Activated CD8-positive, alpha-beta T cell treated with anti-CD3 and anti-CD28 coated beads for 36 hours (primary cell): ENCODE data around the gene VPREB3. TPM values are rescaled to one million over a fixed set of nuclear protein-coding genes. Genes with fewer than 3 reads are reported as not detected.

Experiments used
- ATAC-seq: fragments of 200-7000 bp; cut with Tn5 transposase; one replicate; pipeline ENCODE4 v1.10.0; 2021; ENCODE audit warnings: mild to moderate bottlenecking, moderate library complexity
- CTCF ChIA-PET: fragments of 350-600 bp; sonication (Branson Sonifier 250); formaldehyde crosslinking; loops from one replicate; lab custom pipeline; 2021; ENCODE audit warnings: antibody characterized with exemption; lab: Charles Lee
- POLR2A ChIA-PET: fragments of 350-600 bp; sonication (Branson Sonifier 250); formaldehyde crosslinking; loops from one replicate; lab custom pipeline; 2021; ENCODE audit warnings: antibody characterized with exemption; lab: Charles Lee
- DNase-seq: peaks from one replicate; pipeline ENCODE4 v3.0.0-alpha.2; 2020
- H3K27ac Mint-ChIP-seq: one replicate; pipeline ENCODE4 v1.8.0; 2021; ENCODE audit warnings: mild to moderate bottlenecking, mixed read lengths
- H3K27me3 Mint-ChIP-seq: one replicate; pipeline ENCODE4 v1.8.0; 2021; ENCODE audit warnings: mixed read lengths
- H3K36me3 Mint-ChIP-seq: one replicate; pipeline ENCODE4 v1.8.0; 2021; ENCODE audit warnings: low read depth, mixed read lengths
- H3K4me1 Mint-ChIP-seq: one replicate; pipeline ENCODE4 v1.8.0; 2021; ENCODE audit warnings: low read depth, mixed read lengths
- H3K4me3 Mint-ChIP-seq: one replicate; pipeline ENCODE4 v1.8.0; 2021; ENCODE audit warnings: mild to moderate bottlenecking, moderate library complexity, mixed read lengths
- H3K9me3 Mint-ChIP-seq: one replicate; pipeline ENCODE4 v1.8.0; 2021; ENCODE audit warnings: mixed read lengths
- intact Hi-C: fragments of 100-400 bp; cut with micrococcal nuclease; formaldehyde crosslinking; loops from one replicate; pipeline ENCODE4 v1.10.0; 2022
- total RNA-seq, 2 experiments: library from RNA; stranded (reverse); gene quantifications; one replicate each; pipeline ENCODE4 v1.2.3, GENCODE V29; 2021
- TF ChIP-seq, protein P1 (sequence below): fragments of 200-600 bp; IDR thresholded peaks from one replicate; pipeline ENCODE4 v1.8.0; 2022; ENCODE audit warnings: antibody characterized with exemption, mild to moderate bottlenecking

VPREB3 gene, protein sequence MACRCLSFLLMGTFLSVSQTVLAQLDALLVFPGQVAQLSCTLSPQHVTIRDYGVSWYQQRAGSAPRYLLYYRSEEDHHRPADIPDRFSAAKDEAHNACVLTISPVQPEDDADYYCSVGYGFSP
- total RNA-seq: not detected

DNA sequence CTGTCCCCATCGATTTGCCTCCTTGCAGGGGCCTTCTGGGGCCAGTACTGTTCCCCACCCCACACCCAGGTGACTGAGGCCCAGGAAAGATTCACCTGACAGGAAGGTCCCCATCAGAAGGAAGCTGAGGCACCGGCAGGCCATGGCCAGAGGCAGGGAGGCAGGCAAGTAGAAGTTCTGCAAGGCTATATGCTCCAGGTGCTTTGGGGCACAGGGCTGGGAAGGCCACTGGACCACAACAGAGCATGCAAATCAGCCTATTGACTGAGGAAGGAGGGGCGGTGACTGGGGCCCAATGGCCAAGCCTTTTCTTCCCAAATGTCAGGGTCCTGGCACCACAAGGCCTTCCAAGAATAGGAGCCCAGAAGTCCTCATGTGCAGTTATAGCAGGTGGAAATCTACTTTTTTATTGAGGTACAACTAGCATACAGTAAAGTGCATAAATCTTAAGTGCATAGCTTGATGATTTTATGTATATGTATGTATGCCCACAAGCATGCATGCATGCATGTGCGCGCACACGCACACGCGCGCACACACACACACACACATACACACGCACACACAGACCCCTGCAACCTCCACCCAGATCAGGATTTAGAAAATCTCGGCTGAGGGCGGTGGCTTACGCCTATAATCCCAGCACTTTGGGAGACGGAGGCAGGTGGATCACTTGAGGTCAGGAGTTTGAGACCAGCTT, at the start of gene VPREB3:
Gene VPREB3 (minus strand): TSS at position 206 of the 700 bp plus-strand sequence. CDS start 62 bp downstream, at position 144.
- ChIA-PET CTCF (interaction anchor here (0.9 to 1.2 kb wide), 2 partner anchors 11 to 23 kb away, joined by 3 read pairs; no protein-coding TSS in a partner anchor), POLR2A (interaction anchor here (1.3 to 1.6 kb wide), 2 partner anchors 9 to 38 kb away, joined by 3 to 5 read pairs; no protein-coding TSS in a partner anchor)
- no peak for DNase-seq
- Mint-ChIP-seq H3K36me3 (no peaks in the 10 kb centered on the region), H3K4me1 (peaks cover 18% of the 10 kb centered on the region), H3K4me3 (no peak within 1 kb of the TSS), H3K27ac (no peak within 1 kb of the TSS), H3K9me3 (no peaks in the 10 kb centered on the region), H3K27me3 (no peaks in the 10 kb centered on the region)
- intact Hi-C loops: no loop called here
- no peak for ATAC-seq
- TF ChIP-seq, protein P1, sequence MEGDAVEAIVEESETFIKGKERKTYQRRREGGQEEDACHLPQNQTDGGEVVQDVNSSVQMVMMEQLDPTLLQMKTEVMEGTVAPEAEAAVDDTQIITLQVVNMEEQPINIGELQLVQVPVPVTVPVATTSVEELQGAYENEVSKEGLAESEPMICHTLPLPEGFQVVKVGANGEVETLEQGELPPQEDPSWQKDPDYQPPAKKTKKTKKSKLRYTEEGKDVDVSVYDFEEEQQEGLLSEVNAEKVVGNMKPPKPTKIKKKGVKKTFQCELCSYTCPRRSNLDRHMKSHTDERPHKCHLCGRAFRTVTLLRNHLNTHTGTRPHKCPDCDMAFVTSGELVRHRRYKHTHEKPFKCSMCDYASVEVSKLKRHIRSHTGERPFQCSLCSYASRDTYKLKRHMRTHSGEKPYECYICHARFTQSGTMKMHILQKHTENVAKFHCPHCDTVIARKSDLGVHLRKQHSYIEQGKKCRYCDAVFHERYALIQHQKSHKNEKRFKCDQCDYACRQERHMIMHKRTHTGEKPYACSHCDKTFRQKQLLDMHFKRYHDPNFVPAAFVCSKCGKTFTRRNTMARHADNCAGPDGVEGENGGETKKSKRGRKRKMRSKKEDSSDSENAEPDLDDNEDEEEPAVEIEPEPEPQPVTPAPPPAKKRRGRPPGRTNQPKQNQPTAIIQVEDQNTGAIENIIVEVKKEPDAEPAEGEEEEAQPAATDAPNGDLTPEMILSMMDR: no peak

DNA sequence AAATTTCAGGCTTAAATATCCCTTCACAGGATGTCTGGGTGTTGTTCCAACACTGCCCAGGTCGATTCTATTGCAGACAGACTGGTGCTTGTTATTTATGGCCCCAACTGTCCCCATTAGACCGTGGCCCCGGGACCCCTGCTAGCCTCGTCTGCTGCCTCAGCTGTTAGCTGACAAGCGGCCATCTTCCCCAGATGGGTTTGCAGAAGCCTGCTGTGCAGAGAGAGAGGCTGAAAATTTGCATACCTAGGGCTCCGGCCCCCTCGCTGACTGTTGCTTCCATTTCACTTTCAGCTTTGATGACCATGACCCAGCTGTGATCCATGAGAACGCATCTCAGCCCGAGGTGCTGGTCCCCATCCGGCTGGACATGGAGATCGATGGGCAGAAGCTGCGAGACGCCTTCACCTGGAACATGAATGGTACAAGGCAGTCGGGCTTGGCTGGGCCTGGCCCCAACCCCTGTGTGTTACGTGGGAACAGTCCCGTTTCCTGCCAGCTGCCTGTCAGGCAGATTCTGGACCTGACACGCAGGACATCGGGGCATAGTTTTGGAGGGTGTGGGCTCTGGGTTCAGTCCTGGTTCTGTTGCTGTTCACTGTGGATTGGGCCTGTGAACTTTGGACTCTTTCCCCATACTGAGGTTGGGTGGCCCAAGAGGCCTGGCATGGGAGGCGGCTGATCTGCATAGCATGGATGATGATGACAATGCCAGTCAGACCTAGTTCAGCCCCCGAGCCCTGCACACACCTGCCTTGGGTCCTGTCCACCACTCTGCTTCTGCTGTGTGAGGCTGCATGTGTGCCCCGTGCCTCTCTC, 49.0 kb upstream of the VPREB3 start:
- Mint-ChIP-seq H3K36me3 (peaks cover 42% of the 10 kb centered on the region), H3K4me1 (no peaks in the 10 kb centered on the region), H3K27me3 (no peaks in the 10 kb centered on the region), H3K27ac (no peak overlapping the region), H3K4me3 (no peak overlapping the region), H3K9me3 (no peaks in the 10 kb centered on the region)
- DNase-seq (no peak), ATAC-seq (no peak)
- intact Hi-C loops: no loop called here
- POLR2A ChIA-PET: no interaction called here
- CTCF ChIA-PET: no interaction called here
- TF ChIP-seq, protein P1: no peak

DNA sequence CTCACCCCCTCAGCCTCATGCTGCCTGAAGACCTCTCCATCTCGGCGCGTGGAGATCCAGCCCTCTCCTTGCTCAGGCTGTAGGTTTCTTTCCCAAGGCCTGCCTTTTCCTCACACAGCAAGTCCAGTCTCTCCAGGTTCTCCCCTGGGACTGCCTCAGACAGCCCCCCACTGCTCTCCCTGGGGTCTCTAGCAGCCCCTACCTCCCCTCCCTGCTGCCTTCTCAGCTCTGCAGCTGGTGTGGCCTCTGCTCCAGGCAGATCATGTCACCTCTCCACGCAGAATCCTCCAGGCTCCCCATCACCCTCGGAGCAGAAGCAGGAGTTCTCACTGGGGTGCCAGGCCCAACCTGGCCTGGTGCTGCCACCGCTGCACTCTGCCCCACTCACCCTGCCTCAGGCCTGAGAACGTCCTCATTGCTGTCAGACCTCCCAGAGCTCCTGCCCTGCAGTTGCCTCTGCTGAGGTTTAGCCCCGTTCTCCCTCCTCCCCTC, 47.7 kb upstream of the VPREB3 start:
- H3K27ac Mint-ChIP-seq: no peak overlapping the region
- CTCF ChIA-PET: no interaction called here
- ATAC-seq: no peak

DNA sequence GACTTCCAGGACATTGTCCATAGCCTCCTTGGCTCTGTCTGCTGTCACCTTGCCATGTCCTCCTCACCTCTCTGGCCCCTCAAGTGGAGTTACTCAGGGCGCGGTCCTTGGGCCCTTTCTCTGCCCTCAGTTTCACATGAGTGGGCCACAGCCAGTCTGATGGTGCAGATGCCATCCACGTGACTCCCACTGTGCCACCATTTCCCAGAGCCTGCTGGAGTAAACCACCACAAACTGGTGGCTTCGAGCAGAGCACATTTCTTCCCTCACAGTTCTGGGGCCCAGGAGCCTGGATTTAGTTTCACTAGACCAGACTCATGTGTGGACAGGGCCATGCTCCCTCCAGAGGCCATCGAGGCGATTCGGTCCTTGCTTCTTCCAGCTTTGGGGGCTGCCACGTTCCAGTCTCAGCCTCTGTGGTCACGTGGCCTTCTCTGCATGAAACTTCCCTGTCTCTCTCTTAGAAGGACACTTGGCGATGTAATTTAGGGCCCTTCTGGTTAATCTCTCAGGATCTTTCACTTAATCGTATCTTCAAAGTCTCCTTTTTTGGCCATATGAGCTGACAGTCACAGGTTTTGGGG, 47.1 kb upstream of the VPREB3 start:
- DNase-seq (no peak), ATAC-seq (no peak)
- ChIA-PET POLR2A (no interaction called here), CTCF (no interaction called here)
- H3K27ac Mint-ChIP-seq: no peak overlapping the region
- intact Hi-C loops: no loop called here
- peaks cover 39% of the 10 kb centered on the region for H3K36me3 Mint-ChIP-seq
- TF ChIP-seq, protein P1: no peak
- H3K9me3 Mint-ChIP-seq: no peaks in the 10 kb centered on the region
- no peak overlapping the region for H3K4me3 Mint-ChIP-seq
- H3K4me1 Mint-ChIP-seq: no peaks in the 10 kb centered on the region
- H3K27me3 Mint-ChIP-seq: no peaks in the 10 kb centered on the region

More for the DNA sequence above, 47.7 kb upstream of the VPREB3 start:
- no peak for DNase-seq
- POLR2A ChIA-PET: no interaction called here
- intact Hi-C loops: no loop called here
- H3K27me3 Mint-ChIP-seq: no peaks in the 10 kb centered on the region
- TF ChIP-seq, protein P1: no peak
- no peaks in the 10 kb centered on the region for H3K9me3 Mint-ChIP-seq
- no peaks in the 10 kb centered on the region for H3K4me1 Mint-ChIP-seq
- H3K36me3 Mint-ChIP-seq: peaks cover 37% of the 10 kb centered on the region
- no peak overlapping the region for H3K4me3 Mint-ChIP-seq
